Measurements from ENCODE around the gene GPR137C.
A peak's percentile ranks its signal among the peaks of the same experiment; 100 is the strongest.
"Not testable (repeated sequence)": the region's sequence is repeated elsewhere in the genome, so short reads cannot be mapped to it uniquely, and the experiment has no call there.

Gene GPR137C

DNA sequence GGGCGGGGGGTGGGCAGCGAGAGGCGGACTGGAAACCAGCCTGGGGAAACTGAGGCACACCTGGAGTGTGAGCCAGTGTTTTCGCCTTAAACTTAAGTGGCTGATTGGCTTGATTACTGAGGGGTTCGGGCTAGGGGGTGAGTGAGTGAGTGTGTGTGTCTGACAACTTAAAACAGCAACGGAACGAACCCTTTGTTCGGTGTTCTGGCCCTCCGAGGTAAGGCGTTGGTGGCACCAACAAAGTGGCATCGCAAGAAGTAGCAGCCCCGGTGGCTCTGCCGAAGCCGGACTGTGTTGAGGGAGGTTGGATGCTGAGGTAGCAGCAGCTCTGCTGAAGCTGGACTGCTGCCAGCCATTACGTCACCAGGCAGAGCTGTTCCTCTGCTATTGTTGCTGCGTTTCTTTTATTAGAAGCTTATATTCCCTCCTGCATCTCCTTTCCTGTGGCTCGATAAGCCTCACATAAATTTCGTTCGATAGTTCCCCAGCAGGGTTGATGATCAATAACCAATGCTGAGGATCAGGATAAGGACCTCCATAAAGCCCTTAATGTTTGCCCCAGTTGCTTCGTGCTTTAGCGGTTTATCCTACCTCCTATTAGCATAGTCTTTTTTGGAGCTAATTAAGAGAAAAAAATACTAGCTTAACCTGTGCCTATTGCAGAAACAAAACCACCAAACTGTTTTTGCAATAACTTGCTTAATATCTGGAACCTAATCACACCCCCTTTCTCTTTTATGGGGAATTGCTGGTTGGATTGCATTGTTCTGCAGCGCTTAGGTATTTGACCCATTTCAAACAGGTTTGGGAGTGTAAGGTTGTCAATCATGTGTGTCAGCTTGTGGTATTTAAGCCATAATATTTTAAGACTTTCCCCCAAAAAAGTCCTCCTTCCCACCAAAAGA lies 1.3 kb downstream of the GPR137C start:
- TF ChIP-seq, protein P1, sequence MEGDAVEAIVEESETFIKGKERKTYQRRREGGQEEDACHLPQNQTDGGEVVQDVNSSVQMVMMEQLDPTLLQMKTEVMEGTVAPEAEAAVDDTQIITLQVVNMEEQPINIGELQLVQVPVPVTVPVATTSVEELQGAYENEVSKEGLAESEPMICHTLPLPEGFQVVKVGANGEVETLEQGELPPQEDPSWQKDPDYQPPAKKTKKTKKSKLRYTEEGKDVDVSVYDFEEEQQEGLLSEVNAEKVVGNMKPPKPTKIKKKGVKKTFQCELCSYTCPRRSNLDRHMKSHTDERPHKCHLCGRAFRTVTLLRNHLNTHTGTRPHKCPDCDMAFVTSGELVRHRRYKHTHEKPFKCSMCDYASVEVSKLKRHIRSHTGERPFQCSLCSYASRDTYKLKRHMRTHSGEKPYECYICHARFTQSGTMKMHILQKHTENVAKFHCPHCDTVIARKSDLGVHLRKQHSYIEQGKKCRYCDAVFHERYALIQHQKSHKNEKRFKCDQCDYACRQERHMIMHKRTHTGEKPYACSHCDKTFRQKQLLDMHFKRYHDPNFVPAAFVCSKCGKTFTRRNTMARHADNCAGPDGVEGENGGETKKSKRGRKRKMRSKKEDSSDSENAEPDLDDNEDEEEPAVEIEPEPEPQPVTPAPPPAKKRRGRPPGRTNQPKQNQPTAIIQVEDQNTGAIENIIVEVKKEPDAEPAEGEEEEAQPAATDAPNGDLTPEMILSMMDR (IDR thresholded peaks at IDR 0.05; ENCODE audit: unreplicated experiment in 3 of 3): peak in 1 of 3 experiments; percentile 8

DNA sequence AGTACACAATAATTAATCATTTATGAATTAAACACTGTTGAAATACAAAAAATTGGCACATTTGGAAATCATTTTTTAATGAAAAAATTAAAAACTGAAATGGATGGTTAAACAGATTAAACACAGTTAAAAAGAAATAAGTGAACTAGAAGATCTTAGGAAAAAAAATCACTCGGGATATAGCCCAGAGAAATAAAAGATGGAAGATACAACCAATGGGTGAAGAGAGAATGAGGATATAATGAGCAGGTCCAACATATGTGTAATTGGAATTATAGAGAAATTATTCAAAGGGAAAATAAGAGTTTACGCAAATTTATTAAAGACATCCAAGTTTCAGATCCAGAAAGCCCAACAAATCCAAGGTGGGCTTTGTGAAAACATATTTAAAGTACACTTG lies 6.1 kb downstream of the GPR137C start:
- no peak overlapping the region for H3K4me3 Mint-ChIP-seq
- H3K27ac Mint-ChIP-seq: no peak overlapping the region
- TF ChIP-seq, protein P1 (IDR thresholded peaks at IDR 0.05; ENCODE audit: unreplicated experiment in 3 of 3): no peak
- no peaks in the 10 kb centered on the region for H3K27me3 Mint-ChIP-seq (ENCODE audit: low read depth)
- peaks cover 5% of the 10 kb centered on the region for H3K4me1 Mint-ChIP-seq
- H3K36me3 Mint-ChIP-seq (ENCODE audit: low read depth): peaks cover 10% of the 10 kb centered on the region
- H3K9me3 Mint-ChIP-seq: peaks cover 10% of the 10 kb centered on the region

More for the DNA sequence above, 1.3 kb downstream of the GPR137C start:
- Mint-ChIP-seq H3K36me3 (ENCODE audit: low read depth) (peaks cover 5% of the 10 kb centered on the region), H3K27ac (peak overlapping the region; percentile 82 to 91 (median 85)), H3K4me1 (peaks cover 21% of the 10 kb centered on the region), H3K4me3 (peak overlapping the region; percentile 97 to 99 (median 98)), H3K27me3 (ENCODE audit: low read depth) (no peaks in the 10 kb centered on the region), H3K9me3 (peaks cover 6% of the 10 kb centered on the region)

DNA sequence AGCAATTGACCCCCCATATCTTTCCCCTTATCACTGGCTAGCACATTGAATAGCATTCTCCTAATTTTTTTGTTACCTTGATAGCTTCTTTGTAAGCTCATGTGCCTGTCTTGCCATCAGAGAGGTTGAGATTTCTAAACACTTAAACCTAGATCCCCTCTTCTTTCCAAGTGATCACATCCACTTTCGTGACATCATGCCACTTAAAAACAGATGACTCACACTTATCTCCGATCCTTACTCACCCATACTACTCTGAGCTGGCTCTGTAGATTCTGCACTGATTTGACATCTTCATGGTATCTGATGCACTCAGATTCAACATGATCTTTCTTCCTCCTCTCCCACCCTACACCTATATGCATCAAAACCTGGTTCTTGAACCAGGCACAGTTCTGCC lies 10.5 kb downstream of the GPR137C start:
- no peaks in the 10 kb centered on the region for H3K4me1 Mint-ChIP-seq
- no peak overlapping the region for H3K27ac Mint-ChIP-seq
- TF ChIP-seq, protein P1 (IDR thresholded peaks at IDR 0.05; ENCODE audit: unreplicated experiment in 3 of 3): no peak
- peaks cover 14% of the 10 kb centered on the region for H3K36me3 Mint-ChIP-seq (ENCODE audit: low read depth)
- H3K27me3 Mint-ChIP-seq (ENCODE audit: low read depth): no peaks in the 10 kb centered on the region
- peaks cover 8% of the 10 kb centered on the region for H3K9me3 Mint-ChIP-seq
- H3K4me3 Mint-ChIP-seq: no peak overlapping the region

DNA sequence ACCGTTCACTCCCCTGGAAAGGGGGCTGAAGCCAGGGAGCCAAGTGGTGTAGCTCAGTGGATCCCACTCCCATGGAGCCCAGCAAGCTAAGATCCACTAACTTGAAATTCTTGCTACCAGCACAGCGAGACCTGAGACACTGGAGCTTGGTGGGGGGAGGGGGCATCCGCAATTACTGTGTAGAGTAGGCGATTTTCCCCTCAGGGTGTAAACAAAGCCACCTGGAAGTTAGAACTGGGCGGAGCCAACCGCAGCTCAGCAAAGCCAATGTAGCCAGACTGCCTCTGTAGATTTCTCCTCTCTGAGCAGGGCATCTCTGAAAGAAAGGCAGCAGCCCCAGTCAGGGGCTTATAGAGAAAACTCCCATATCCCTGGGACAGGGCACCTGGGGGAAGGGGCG lies 15.8 kb downstream of the GPR137C start:
- not testable (repeated sequence) for H3K27ac Mint-ChIP-seq; H3K4me1 Mint-ChIP-seq; H3K27me3 Mint-ChIP-seq (ENCODE audit: low read depth); H3K4me3 Mint-ChIP-seq
- Mint-ChIP-seq H3K9me3 (peaks cover 45% of the 10 kb centered on the region), H3K36me3 (ENCODE audit: low read depth) (peaks cover 33% of the 10 kb centered on the region)

DNA sequence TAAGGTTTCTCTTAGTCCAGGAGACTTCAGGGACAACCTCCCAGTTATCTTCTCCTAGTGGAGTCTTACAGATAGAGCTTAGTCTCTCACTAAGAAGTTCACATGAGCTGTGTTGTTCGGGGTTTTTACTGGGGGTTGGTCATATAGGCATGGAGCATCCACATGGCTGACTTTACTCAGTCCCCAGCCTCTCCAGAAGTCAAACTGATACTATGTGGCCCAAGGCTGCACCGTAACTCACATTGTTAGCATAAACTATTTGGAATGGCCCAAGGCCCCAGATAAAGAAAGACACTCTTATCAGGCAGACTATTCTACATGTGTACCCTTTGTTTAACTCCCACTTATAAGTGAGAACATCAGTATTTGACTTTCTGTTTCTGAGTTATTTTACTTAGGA lies 23.2 kb downstream of the GPR137C start:
- TF ChIP-seq, protein P1 (IDR thresholded peaks at IDR 0.05; ENCODE audit: unreplicated experiment in 3 of 3): no peak
- H3K27me3 Mint-ChIP-seq (ENCODE audit: low read depth): peaks cover 3% of the 10 kb centered on the region

DNA sequence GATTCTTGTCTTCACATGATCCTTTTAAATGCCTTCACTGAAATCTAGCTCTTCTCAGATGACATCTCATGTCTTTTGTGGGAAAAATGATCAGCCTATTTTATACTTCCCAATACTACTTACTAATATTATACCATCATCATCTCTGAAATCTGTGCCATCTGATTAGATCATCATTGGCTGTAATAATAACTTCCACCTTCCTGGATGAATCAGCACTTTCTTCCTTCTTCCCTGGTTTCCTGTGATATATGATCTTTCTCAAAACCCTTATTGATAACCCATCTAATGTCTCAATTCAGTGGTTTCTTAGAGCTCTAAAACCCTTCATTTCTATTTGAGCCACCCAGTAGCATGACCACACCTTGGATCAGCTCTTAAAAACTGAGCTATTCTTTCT lies 30.9 kb downstream of the GPR137C start:
- Mint-ChIP-seq H3K36me3 (ENCODE audit: low read depth) (peaks cover 3% of the 10 kb centered on the region), H3K27ac (no peak overlapping the region), H3K4me1 (no peaks in the 10 kb centered on the region), H3K4me3 (no peak overlapping the region), H3K27me3 (ENCODE audit: low read depth) (no peaks in the 10 kb centered on the region), H3K9me3 (no peaks in the 10 kb centered on the region)
- TF ChIP-seq, protein P1 (IDR thresholded peaks at IDR 0.05; ENCODE audit: unreplicated experiment in 3 of 3): no peak

More for the DNA sequence above, 23.2 kb downstream of the GPR137C start:
- Mint-ChIP-seq H3K4me3 (no peak overlapping the region), H3K9me3 (peaks cover 40% of the 10 kb centered on the region), H3K36me3 (ENCODE audit: low read depth) (peaks cover 15% of the 10 kb centered on the region), H3K27ac (no peak overlapping the region), H3K4me1 (no peaks in the 10 kb centered on the region)
